IMR-90 (cell line): Measurements from ENCODE around the gene RERE.

Source experiments
- CEBPB ChIP-seq: IDR thresholded peaks from 2 replicates; pipeline ENCODE4 v1.6.1; 2012; ENCODE audit warnings: low read depth, low read length, improper control_type of control experiment
- CHD1 ChIP-seq: IDR thresholded peaks from 2 replicates; pipeline ENCODE4 v1.6.1; 2012; ENCODE audit warnings: low read depth, low read length, improper control_type of control experiment
- FOS ChIP-seq: fragments of 150-350 bp; IDR thresholded peaks from 2 replicates; pipeline ENCODE4 v1.6.1; 2016; ENCODE audit warnings: low read depth, low read length
- MAFK ChIP-seq: IDR thresholded peaks from 2 replicates; pipeline ENCODE4 v1.6.1; 2012; ENCODE audit warnings: low read depth, low read length, improper control_type of control experiment
- MAZ ChIP-seq: IDR thresholded peaks from 2 replicates; pipeline ENCODE4 v1.6.1; 2012; ENCODE audit warnings: low read depth, mild to moderate bottlenecking, low read length, improper control_type of control experiment, moderate library complexity, borderline replicate concordance
- NFE2L2 ChIP-seq: fragments of 150-350 bp; IDR thresholded peaks from 2 replicates; pipeline ENCODE4 v1.6.1; 2016; ENCODE audit warnings: low read depth, mild to moderate bottlenecking, low read length
- POLR2A ChIP-seq: IDR thresholded peaks from 2 replicates; pipeline ENCODE4 v1.6.1; 2012; ENCODE audit warnings: mild to moderate bottlenecking, low read depth, low read length
- RAD21 ChIP-seq: IDR thresholded peaks from 2 replicates; pipeline ENCODE4 v1.6.1; 2012; ENCODE audit warnings: low read length, improper control_type of control experiment
- RCOR1 ChIP-seq: IDR thresholded peaks from 2 replicates; pipeline ENCODE4 v1.6.1; 2012; ENCODE audit warnings: mild to moderate bottlenecking, low read length, improper control_type of control experiment; ENCODE audit not compliant: insufficient replicate concordance
- RFX5 ChIP-seq: IDR thresholded peaks from 2 replicates; pipeline ENCODE4 v1.8.0; 2012; ENCODE audit warnings: low read depth, mild to moderate bottlenecking, low read length, moderate library complexity
- SMC3 ChIP-seq: fragments of 150-350 bp; IDR thresholded peaks from 2 replicates; pipeline ENCODE4 v1.6.1; 2016; ENCODE audit warnings: low read depth, mild to moderate bottlenecking, antibody characterized with exemption, low read length, moderate library complexity
- TF ChIP-seq, protein P1 (sequence below): conservative IDR thresholded peaks from 2 replicates; pipeline ENCODE4 v1.5.1; 2012; ENCODE audit warnings: mild to moderate bottlenecking, low read depth, low read length, improper control_type of control experiment
- TF ChIP-seq, protein P2 (sequence below): fragments of 150-350 bp; IDR thresholded peaks from 2 replicates; pipeline ENCODE4 v1.6.1; 2017; ENCODE audit warnings: mild to moderate bottlenecking, antibody characterized with exemption, low read length, low read depth
- TF ChIP-seq, protein P3 (sequence below): fragments of 150-350 bp; IDR thresholded peaks from 2 replicates; pipeline ENCODE4 v1.6.1; 2016; ENCODE audit warnings: low read depth, mild to moderate bottlenecking, low read length, moderate library complexity, borderline replicate concordance

DNA sequence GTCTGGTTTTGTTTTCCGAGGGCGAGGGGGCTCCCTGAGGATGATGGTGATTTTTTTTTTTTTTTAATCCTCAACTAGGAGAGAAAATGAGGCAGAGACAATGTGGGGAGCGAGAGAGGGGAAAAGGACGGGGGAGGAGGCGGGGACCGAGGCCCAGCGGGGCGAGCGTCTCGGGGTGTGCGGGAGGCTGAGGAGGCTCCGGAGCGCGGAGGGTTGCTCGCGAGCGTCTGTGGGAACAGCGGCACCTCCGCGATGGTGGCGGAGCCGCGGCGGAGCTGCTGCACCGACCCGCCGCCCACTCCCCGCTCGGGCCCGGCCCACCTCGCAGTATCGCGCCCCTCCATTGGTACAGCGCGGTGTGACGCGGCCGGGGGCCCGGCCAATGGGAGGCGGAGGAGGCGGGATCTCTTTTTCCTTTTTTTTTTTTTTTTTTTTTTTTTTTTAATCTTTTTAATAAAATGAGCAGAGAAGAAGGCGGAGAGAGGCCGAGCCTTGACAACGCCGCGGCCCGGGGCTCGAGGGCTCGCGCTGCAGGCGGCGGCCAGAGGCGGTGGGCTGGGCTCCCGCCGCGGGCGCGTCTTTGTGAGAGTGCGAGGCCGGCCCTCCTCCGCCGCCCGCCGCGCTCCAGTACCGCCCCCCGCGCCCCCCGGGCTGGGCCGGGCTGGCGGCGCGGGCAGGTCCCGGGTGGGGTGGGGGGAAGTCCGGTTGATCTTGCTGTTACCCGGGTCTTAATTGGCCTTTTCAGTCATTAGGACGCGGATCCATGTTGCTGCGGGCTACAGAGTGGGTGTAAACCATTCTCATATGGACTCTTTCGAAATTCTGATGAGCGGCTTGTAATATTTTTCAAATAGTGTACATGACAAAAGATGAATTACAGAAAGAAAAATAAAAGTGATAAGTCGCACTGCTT, at the start of gene RERE:
- TF ChIP-seq, protein P1, sequence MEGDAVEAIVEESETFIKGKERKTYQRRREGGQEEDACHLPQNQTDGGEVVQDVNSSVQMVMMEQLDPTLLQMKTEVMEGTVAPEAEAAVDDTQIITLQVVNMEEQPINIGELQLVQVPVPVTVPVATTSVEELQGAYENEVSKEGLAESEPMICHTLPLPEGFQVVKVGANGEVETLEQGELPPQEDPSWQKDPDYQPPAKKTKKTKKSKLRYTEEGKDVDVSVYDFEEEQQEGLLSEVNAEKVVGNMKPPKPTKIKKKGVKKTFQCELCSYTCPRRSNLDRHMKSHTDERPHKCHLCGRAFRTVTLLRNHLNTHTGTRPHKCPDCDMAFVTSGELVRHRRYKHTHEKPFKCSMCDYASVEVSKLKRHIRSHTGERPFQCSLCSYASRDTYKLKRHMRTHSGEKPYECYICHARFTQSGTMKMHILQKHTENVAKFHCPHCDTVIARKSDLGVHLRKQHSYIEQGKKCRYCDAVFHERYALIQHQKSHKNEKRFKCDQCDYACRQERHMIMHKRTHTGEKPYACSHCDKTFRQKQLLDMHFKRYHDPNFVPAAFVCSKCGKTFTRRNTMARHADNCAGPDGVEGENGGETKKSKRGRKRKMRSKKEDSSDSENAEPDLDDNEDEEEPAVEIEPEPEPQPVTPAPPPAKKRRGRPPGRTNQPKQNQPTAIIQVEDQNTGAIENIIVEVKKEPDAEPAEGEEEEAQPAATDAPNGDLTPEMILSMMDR: peak; percentile 15; the same call in 1 of the 2 replicates
- TF ChIP-seq POLR2A (peak; percentile 93), FOS (peak; percentile 29; the same call in 1 of the 2 replicates), RFX5 (no peak), MAZ (peak; percentile 61; the same call in 1 of the 2 replicates), RCOR1 (no peak), NFE2L2 (no peak), RAD21 (no peak), CEBPB (0 out of 2 replicates have a peak, but pooled peaks have one; percentile 17), MAFK (no peak), SMC3 (no peak), CHD1 (no peak)
- TF ChIP-seq, protein P2, sequence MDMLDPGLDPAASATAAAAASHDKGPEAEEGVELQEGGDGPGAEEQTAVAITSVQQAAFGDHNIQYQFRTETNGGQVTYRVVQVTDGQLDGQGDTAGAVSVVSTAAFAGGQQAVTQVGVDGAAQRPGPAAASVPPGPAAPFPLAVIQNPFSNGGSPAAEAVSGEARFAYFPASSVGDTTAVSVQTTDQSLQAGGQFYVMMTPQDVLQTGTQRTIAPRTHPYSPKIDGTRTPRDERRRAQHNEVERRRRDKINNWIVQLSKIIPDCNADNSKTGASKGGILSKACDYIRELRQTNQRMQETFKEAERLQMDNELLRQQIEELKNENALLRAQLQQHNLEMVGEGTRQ: no peak
- TF ChIP-seq, protein P3, sequence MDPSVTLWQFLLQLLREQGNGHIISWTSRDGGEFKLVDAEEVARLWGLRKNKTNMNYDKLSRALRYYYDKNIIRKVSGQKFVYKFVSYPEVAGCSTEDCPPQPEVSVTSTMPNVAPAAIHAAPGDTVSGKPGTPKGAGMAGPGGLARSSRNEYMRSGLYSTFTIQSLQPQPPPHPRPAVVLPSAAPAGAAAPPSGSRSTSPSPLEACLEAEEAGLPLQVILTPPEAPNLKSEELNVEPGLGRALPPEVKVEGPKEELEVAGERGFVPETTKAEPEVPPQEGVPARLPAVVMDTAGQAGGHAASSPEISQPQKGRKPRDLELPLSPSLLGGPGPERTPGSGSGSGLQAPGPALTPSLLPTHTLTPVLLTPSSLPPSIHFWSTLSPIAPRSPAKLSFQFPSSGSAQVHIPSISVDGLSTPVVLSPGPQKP: no peak
